B cell (primary cell): Measurements from ENCODE around the gene FBXL16. TPM values are rescaled to one million over a fixed set of nuclear protein-coding genes. Genes with fewer than 3 reads are reported as not detected.

Source experiments
- ATAC-seq: fragments of 200-7000 bp; cut with Tn5 transposase; one replicate; pipeline ENCODE4 v1.10.0; 2021; ENCODE audit warnings: low read depth, mild to moderate bottlenecking, moderate number of reproducible peaks, moderate library complexity
- CTCF ChIA-PET: fragments of 350-600 bp; sonication (Branson Sonifier 250); formaldehyde crosslinking; loops from one replicate; lab custom pipeline; 2021; ENCODE audit warnings: antibody characterized with exemption, inconsistent platforms; lab: Charles Lee
- POLR2A ChIA-PET: fragments of 350-600 bp; sonication (Branson Sonifier 250); formaldehyde crosslinking; loops from one replicate; lab custom pipeline; 2021; ENCODE audit warnings: antibody characterized with exemption; lab: Charles Lee
- DNase-seq: peaks from one replicate; pipeline ENCODE4 v3.0.0; 2013
- H2AFZ ChIP-seq: 2 replicates; pipeline ENCODE4 v1.6.1; 2012; ENCODE audit warnings: mild to moderate bottlenecking, low read depth, low read length; ENCODE audit not compliant: insufficient read depth, poor library complexity, severe bottlenecking
- H3K27ac ChIP-seq, 2 donors: 1 replicate in 1 of 2; 2 replicates in 1 of 2; pipeline ENCODE4 v1.5.1; 2012 to 2013; ENCODE audit warnings: low read length in 2 of 2, mild to moderate bottlenecking in 2 of 2, moderate library complexity in 1 of 2
- H3K27me3 ChIP-seq, 4 experiments: fragments of 200-600 bp in 1 of 4; sonication (generic) in 1 of 4; replicated peaks in 1 of 4; 1 replicate in 2 of 4; 2 replicates in 2 of 4; pipeline versions ENCODE4 v1.6.1 to v1.7.0; 2013 to 2016; ENCODE audit warnings: low read length in 3 of 4, mild to moderate bottlenecking in 2 of 4, mixed read lengths in 1 of 4, moderate library complexity in 1 of 4; ENCODE audit not compliant: insufficient read depth in 4 of 4, control insufficient read depth in 3 of 4; ENCODE audit errors: control extremely low read depth in 1 of 4
- H3K36me3 ChIP-seq, 2 experiments: replicated peaks in 1 of 2; 1 replicate in 1 of 2; 2 replicates in 1 of 2; pipeline versions ENCODE4 v1.6.1 to v1.7.1; 2013; ENCODE audit warnings: low read length in 1 of 2; ENCODE audit not compliant: insufficient read depth in 2 of 2, control insufficient read depth in 1 of 2; ENCODE audit errors: control extremely low read depth in 1 of 2, extremely low read depth in 1 of 2
- H3K4me1 ChIP-seq, 2 donors: fragments of 200-600 bp in 1 of 2; sonication (generic) in 1 of 2; 1 replicate in 1 of 2; 2 replicates in 1 of 2; pipeline versions ENCODE4 v1.5.1 to v1.6.1; 2013 to 2017; ENCODE audit warnings: low read length in 2 of 2; ENCODE audit not compliant: control insufficient read depth in 2 of 2, insufficient read depth in 2 of 2
- H3K4me2 ChIP-seq: replicated peaks from 2 replicates; pipeline ENCODE3; 2012; ENCODE audit warnings: mild to moderate bottlenecking, low read depth, low read length; ENCODE audit not compliant: poor library complexity, severe bottlenecking
- H3K4me3 ChIP-seq, 5 experiments: fragments of 200-600 bp in 1 of 5; sonication (generic) in 1 of 5; 1 replicate in 3 of 5; 2 replicates in 2 of 5; pipeline versions ENCODE4 v1.5.1 to v1.7.0; 2011 to 2016; ENCODE audit warnings: low read length in 4 of 5, mild to moderate bottlenecking in 4 of 5, low read depth in 2 of 5, control low read depth in 1 of 5, moderate library complexity in 1 of 5; ENCODE audit not compliant: insufficient read depth in 1 of 5; ENCODE audit errors: control extremely low read depth in 1 of 5, extremely low read depth in 1 of 5
- H3K79me2 ChIP-seq: fragments of 200-600 bp; sonication (generic); one replicate; pipeline ENCODE4 v1.6.0; 2016; ENCODE audit warnings: low read length; ENCODE audit not compliant: control insufficient read depth, insufficient read depth
- H3K9ac ChIP-seq: fragments of 200-600 bp; sonication (generic); 2 replicates; pipeline ENCODE4 v1.6.1; 2017; ENCODE audit warnings: mild to moderate bottlenecking, low read length, moderate library complexity
- H3K9me3 ChIP-seq, 3 donors: one replicate each; pipeline versions ENCODE4 v1.6.1 to v1.7.1; 2013; ENCODE audit warnings: low read length in 2 of 3; ENCODE audit not compliant: control insufficient read depth in 2 of 3, insufficient read depth in 1 of 3; ENCODE audit errors: control extremely low read depth in 1 of 3
- H4K20me1 ChIP-seq: 2 replicates; pipeline ENCODE4 v1.6.0; 2012; ENCODE audit warnings: mild to moderate bottlenecking, low read length; ENCODE audit not compliant: insufficient read depth, control insufficient read depth, poor library complexity, severe bottlenecking
- H3K27ac Mint-ChIP-seq: one replicate; pipeline ENCODE4 v1.8.0; 2021; ENCODE audit warnings: mixed read lengths
- H3K27me3 Mint-ChIP-seq: one replicate; pipeline ENCODE4 v1.8.0; 2021; ENCODE audit warnings: mixed read lengths
- H3K4me1 Mint-ChIP-seq: one replicate; pipeline ENCODE4 v1.8.0; 2021; ENCODE audit warnings: mixed read lengths
- H3K4me3 Mint-ChIP-seq: one replicate; pipeline ENCODE4 v1.8.0; 2021; ENCODE audit warnings: mixed read lengths
- H3K9me3 Mint-ChIP-seq: one replicate; pipeline ENCODE4 v1.8.0; 2022; ENCODE audit warnings: mixed read lengths; ENCODE audit not compliant: insufficient read depth
- CTCF ChIP-seq: fragments of 200-600 bp; IDR thresholded peaks from one replicate; pipeline ENCODE4 v1.8.0; 2022; ENCODE audit warnings: antibody characterized with exemption, mild to moderate bottlenecking
- EZH2 ChIP-seq: IDR thresholded peaks from 2 replicates; pipeline ENCODE4 v1.6.1; 2012; ENCODE audit warnings: borderline replicate concordance, low read depth, mild to moderate bottlenecking, moderate library complexity, low read length; ENCODE audit not compliant: insufficient read depth, poor library complexity, severe bottlenecking
- WGBS: methylation state at CpG from one replicate; pipeline ENCODE4 v1.1.5; 2013; ENCODE audit warnings: missing lambda C conversion rate; ENCODE audit not compliant: insufficient coverage; 5-methylcytosine and 5-hydroxymethylcytosine counted together
- intact Hi-C: fragments of 100-400 bp; cut with micrococcal nuclease; formaldehyde crosslinking; loops from one replicate; pipeline ENCODE4 v1.10.0; 2022
- polyA minus RNA-seq: library from RNA; depleted of rRNA, polyadenylated mRNA; stranded (reverse); fragments of >200 nt; gene quantifications from 2 replicates; pipeline ENCODE4 v1.2.3, GENCODE V29; 2012
- polyA plus RNA-seq: library from polyadenylated mRNA; depleted of rRNA; stranded (reverse); fragments of >200 nt; gene quantifications from 2 replicates; pipeline ENCODE4 v1.2.3, GENCODE V29; 2012
- total RNA-seq, 2 donors: library from RNA; stranded (reverse); fragments of 120-200 nt in 1 of 2; gene quantifications; 1 replicate in 1 of 2; 2 replicates in 1 of 2; pipeline versions ENCODE4 v1.2.3 to v1.2.4, GENCODE V29; 2013 to 2022

Gene FBXL16
- total RNA-seq (3.5 and 5.8 TPM in 2 replicates), polyA plus RNA-seq (1.5 and 2.2 TPM in 2 replicates), polyA minus RNA-seq (0.77 and 2.0 TPM in 2 replicates)
- 0.49 TPM for total RNA-seq (2013)

GRCh38 chr16:705431-706188 is at the start of gene FBXL16:
FBXL16 (minus strand) TSS chr16:705801; CDS start chr16:697405, 8,396 bp downstream.
- Histone ChIP-seq H3K4me3 (no peak within 1 kb of the TSS), H3K4me1 (peaks cover 6 to 19% of the 10 kb centered on the region in 2 donors), H3K27me3 (peaks cover 0 to 88% (median 40%) of the 10 kb centered on the region in 4 experiments), H4K20me1 (no peaks in the 10 kb centered on the region), H3K79me2 (no peaks in the 10 kb centered on the region), H3K36me3 (no peaks in the 10 kb centered on the region), H3K9me3 (peaks cover 0 to 30% (median 0%) of the 10 kb centered on the region in 3 donors), H2AFZ (no peak within 1 kb of the TSS), H3K27ac (no peak within 1 kb of the TSS), H3K4me2 (peak within 1 kb of the TSS; percentile 38), H3K9ac (no peak within 1 kb of the TSS)
- no peak within 1 kb of the TSS for H3K27ac Mint-ChIP-seq
- DNase-seq: no peak
- H3K9me3 Mint-ChIP-seq: no peaks in the 10 kb centered on the region
- H3K27me3 Mint-ChIP-seq: peaks cover 36% of the 10 kb centered on the region
- CTCF ChIA-PET: no interaction called here
- 2% methylated on average over 113 of the region's 115 CpGs for WGBS
- ATAC-seq: no peak
- intact Hi-C loops: no loop called here
- no peaks in the 10 kb centered on the region for H3K4me1 Mint-ChIP-seq
- H3K4me3 Mint-ChIP-seq: peak within 1 kb of the TSS; percentile 26
- POLR2A ChIA-PET: interaction anchor here (0.7 kb wide), 1 partner anchor 1142 kb away, joined by 3 read pairs; no protein-coding TSS in a partner anchor
- no peak for TF ChIP-seq CTCF
- no peak for TF ChIP-seq EZH2

- H3K27ac ChIP-seq: no peak overlapping the region
- DNase-seq: no peak
- H3K27ac Mint-ChIP-seq: no peak overlapping the region
- peaks cover 3% of the 10 kb centered on the region for H3K9me3 Mint-ChIP-seq
- intact Hi-C loops: no loop called here
- no peak overlapping the region for H2AFZ ChIP-seq
- ChIA-PET CTCF (no interaction called here), POLR2A (interaction anchor here (0.7 kb wide), 1 partner anchor 185 kb away, joined by 3 read pairs; the partner anchor contains the start of gene PIGQ)
- no peak for TF ChIP-seq EZH2
- TF ChIP-seq CTCF: no peak
- no peak overlapping the region for H3K4me2 ChIP-seq
- H3K27me3 Mint-ChIP-seq: peaks cover 11% of the 10 kb centered on the region
- peaks cover 4 to 6% of the 10 kb centered on the region in 2 donors for H3K4me1 ChIP-seq
- peaks cover 0 to 4% (median 0%) of the 10 kb centered on the region in 3 donors for H3K9me3 ChIP-seq
- H3K4me1 Mint-ChIP-seq: peaks cover 1% of the 10 kb centered on the region
- no peak overlapping the region for H3K4me3 Mint-ChIP-seq
- no peak overlapping the region for H3K4me3 ChIP-seq
- H3K79me2 ChIP-seq: no peaks in the 10 kb centered on the region
- ATAC-seq: no peak
- H3K27me3 ChIP-seq: peaks cover 0 to 2% (median 0%) of the 10 kb centered on the region in 4 experiments
- 5% methylated on average over 7 of the region's 11 CpGs for WGBS
- H4K20me1 ChIP-seq: no peaks in the 10 kb centered on the region
- no peaks in the 10 kb centered on the region for H3K36me3 ChIP-seq
- no peak overlapping the region for H3K9ac ChIP-seq
Observed at GRCh38 chr16:754656-755055, 49.1 kb upstream of the FBXL16 start.
